Esophagus muscularis mucosa (tissue), 4 donors: Measurements from ENCODE around the gene RNFT2. TPM values are rescaled to one million over a fixed set of nuclear protein-coding genes. Genes with fewer than 3 reads are reported as not detected.

Experiments used
- DNase-seq: peaks from one replicate; pipeline ENCODE4 v3.0.0-alpha.2; 2017; ENCODE audit errors: extremely low spot score
- H3K27ac ChIP-seq, 4 donors: fragments of 200-600 bp; sonication (generic); replicated peaks in 1 of 4; 1 replicate in 3 of 4; 2 replicates in 1 of 4; pipeline ENCODE4 v1.5.1; 2016 to 2019; ENCODE audit warnings: mild to moderate bottlenecking in 1 of 4
- H3K27me3 ChIP-seq, 4 donors: fragments of 200-600 bp; sonication (generic); one replicate each; pipeline versions ENCODE4 v1.5.1 to v1.6.0; 2016 to 2019
- H3K36me3 ChIP-seq, 4 donors: fragments of 200-600 bp; sonication (generic); one replicate each; pipeline ENCODE4 v1.5.1; 2016 to 2019
- H3K4me1 ChIP-seq, 4 donors: fragments of 200-600 bp; sonication (generic); one replicate each; pipeline ENCODE4 v1.5.1; 2016 to 2019
- H3K4me3 ChIP-seq, 4 donors: fragments of 200-600 bp; sonication (generic); 1 replicate in 2 of 4; 2 replicates in 2 of 4; pipeline ENCODE4 v1.5.1; 2016 to 2019; ENCODE audit warnings: mild to moderate bottlenecking in 4 of 4, moderate library complexity in 1 of 4
- H3K9me3 ChIP-seq, 4 donors: fragments of 200-600 bp; sonication (generic); 1 replicate in 3 of 4; 2 replicates in 1 of 4; pipeline ENCODE4 v1.5.1; 2016 to 2019
- EP300 ChIP-seq: sonication (generic); formaldehyde crosslinking; IDR thresholded peaks from one replicate; pipeline ENCODE4 v1.6.1; 2017; ENCODE audit warnings: antibody characterized with exemption
- POLR2A ChIP-seq: fragments of 450-650 bp; IDR thresholded peaks from one replicate; pipeline ENCODE4 v1.6.1; 2017; ENCODE audit warnings: antibody characterized with exemption, moderate library complexity, mild to moderate bottlenecking, low read depth
- POLR2AphosphoS5 ChIP-seq, 2 donors: sonication (generic); formaldehyde crosslinking; IDR thresholded peaks; one replicate each; pipeline ENCODE4 v1.6.1; 2017; ENCODE audit warnings: antibody characterized with exemption in 2 of 2
- WGBS: methylation state at CpG from one replicate; pipeline ENCODE4 v1.1.5; 2018; 5-methylcytosine and 5-hydroxymethylcytosine counted together
- intact Hi-C: fragments of 100-400 bp; cut with DNase I; formaldehyde crosslinking; loops from one replicate; pipeline ENCODE4 v1.15.1; 2023
- total RNA-seq, 4 donors: library from RNA; depleted of rRNA; stranded (reverse); fragments of >200 nt; gene quantifications; one replicate each; pipeline versions ENCODE4 v1.1.0 to v1.2.1, GENCODE V29; 2016
- TF ChIP-seq, protein P1 (sequence below), 3 experiments: fragments of 200-600 bp in 2 of 3; fragments of 450-650 bp in 1 of 3; sonication (generic) in 2 of 3; IDR thresholded peaks; one replicate each; pipeline ENCODE4 v1.5.1; 2017 to 2019; ENCODE audit warnings: antibody characterized with exemption in 3 of 3, mild to moderate bottlenecking in 2 of 3, moderate library complexity in 1 of 3

The RNFT2 gene
- total RNA-seq, 4 donors from 2014 or later: 0.17 to 0.63 (median 0.34) TPM

DNA sequence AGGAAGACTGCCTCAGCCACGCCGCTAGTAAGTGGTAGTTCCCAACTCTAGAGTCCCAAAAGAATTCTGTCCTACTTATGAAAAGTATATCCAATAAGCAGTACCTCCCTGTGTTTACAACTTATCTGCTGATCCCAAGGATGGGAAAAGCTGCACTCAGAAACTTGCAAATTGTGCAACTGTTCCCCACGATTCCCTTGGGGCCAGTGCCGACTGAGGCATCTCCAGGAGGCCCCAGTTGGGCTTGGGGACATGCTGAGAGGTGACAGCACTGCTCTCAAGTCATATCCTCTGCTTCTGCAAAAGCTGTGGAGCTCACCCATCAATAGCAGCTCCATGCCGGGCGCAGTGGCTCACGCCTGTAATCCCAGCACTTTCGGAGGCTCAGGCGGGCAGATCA is 23.9 kb upstream of the RNFT2 start:
- intact Hi-C loops: loop anchor here (10.0 kb wide), 1 partner anchor 411 kb away; no protein-coding TSS in a partner anchor
- TF ChIP-seq, protein P1, sequence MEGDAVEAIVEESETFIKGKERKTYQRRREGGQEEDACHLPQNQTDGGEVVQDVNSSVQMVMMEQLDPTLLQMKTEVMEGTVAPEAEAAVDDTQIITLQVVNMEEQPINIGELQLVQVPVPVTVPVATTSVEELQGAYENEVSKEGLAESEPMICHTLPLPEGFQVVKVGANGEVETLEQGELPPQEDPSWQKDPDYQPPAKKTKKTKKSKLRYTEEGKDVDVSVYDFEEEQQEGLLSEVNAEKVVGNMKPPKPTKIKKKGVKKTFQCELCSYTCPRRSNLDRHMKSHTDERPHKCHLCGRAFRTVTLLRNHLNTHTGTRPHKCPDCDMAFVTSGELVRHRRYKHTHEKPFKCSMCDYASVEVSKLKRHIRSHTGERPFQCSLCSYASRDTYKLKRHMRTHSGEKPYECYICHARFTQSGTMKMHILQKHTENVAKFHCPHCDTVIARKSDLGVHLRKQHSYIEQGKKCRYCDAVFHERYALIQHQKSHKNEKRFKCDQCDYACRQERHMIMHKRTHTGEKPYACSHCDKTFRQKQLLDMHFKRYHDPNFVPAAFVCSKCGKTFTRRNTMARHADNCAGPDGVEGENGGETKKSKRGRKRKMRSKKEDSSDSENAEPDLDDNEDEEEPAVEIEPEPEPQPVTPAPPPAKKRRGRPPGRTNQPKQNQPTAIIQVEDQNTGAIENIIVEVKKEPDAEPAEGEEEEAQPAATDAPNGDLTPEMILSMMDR (IDR thresholded peaks at IDR 0.05): no peak
- no peak for TF ChIP-seq EP300
- TF ChIP-seq POLR2AphosphoS5 (IDR thresholded peaks at IDR 0.05): no peak
- no peak for TF ChIP-seq POLR2A
- H3K4me3 ChIP-seq: no peak overlapping the region
- H3K9me3 ChIP-seq: no peaks in the 10 kb centered on the region
- 87% methylated on average over 8 of the region's 9 CpGs for WGBS
- peaks cover 16 to 27% (median 21%) of the 10 kb centered on the region in 4 donors for H3K4me1 ChIP-seq
- H3K27me3 ChIP-seq: peaks cover 0 to 4% (median 0%) of the 10 kb centered on the region in 4 donors
- H3K27ac ChIP-seq: no peak overlapping the region
- H3K36me3 ChIP-seq: peaks cover 0 to 34% (median 30%) of the 10 kb centered on the region in 4 donors
- DNase-seq: no peak

DNA sequence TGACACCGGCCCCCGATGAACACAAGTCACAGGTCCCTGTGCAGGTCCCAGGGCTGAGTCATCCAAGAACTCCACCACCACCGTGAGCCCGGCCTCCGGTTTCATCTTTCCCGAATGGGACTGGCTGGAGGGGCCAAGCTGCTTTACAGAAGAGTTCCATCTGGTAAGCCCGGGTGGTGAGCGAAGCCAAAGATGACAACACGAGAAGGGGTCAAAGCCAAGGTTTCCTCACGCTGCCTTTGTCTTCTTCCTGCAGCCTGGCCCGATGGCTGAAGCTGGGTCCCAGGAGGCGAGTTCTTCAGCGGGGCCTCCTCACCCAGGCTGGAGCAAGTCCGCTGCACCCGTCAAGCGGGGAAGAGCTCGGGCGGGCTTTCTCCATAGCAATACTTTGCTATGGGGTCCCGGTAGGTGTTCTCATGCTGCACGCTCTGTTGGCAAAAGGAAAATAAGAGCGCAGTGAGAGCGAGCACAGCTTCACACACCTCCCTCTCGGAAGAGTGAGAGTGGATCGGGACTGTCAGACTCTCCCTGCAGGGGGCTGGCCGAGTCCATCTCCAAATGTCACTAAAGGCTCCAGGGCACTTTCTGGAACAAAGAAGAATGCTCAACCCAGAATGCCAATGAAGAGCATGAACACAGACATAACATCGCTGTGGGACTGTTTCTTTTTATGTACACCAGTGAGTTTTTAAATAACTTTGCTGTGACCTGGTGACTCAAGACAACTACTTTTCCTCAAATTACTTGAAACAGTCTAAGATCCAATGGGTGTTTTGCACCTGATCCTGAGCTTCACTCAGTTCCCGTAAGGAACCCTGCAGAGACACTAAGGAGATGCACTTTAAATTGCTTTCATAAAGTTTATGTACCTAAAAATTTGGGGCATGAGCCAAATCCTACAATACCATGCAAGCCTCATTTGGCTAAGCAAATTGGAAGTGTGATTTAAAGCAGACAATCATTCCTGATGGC is 20.4 kb upstream of the RNFT2 start:
- peak; percentile 29 to 34 for TF ChIP-seq POLR2AphosphoS5 (IDR thresholded peaks at IDR 0.05)
- no peak for TF ChIP-seq EP300
- intact Hi-C loops: loop anchor here (10.0 kb wide), 1 partner anchor 407 kb away; no protein-coding TSS in a partner anchor
- DNase-seq: peak; percentile 94
- Histone ChIP-seq H3K27ac (peak overlapping the region; percentile 29 to 75 (median 49)), H3K36me3 (peaks cover 5 to 59% (median 40%) of the 10 kb centered on the region in 4 donors), H3K4me1 (peaks cover 24 to 36% (median 29%) of the 10 kb centered on the region in 4 donors), H3K27me3 (no peaks in the 10 kb centered on the region), H3K9me3 (no peaks in the 10 kb centered on the region), H3K4me3 (peak overlapping the region in 3 of 4 donors; percentile 21 to 35 (median 27))
- 70% methylated on average over 25 of the region's 27 CpGs for WGBS

DNA sequence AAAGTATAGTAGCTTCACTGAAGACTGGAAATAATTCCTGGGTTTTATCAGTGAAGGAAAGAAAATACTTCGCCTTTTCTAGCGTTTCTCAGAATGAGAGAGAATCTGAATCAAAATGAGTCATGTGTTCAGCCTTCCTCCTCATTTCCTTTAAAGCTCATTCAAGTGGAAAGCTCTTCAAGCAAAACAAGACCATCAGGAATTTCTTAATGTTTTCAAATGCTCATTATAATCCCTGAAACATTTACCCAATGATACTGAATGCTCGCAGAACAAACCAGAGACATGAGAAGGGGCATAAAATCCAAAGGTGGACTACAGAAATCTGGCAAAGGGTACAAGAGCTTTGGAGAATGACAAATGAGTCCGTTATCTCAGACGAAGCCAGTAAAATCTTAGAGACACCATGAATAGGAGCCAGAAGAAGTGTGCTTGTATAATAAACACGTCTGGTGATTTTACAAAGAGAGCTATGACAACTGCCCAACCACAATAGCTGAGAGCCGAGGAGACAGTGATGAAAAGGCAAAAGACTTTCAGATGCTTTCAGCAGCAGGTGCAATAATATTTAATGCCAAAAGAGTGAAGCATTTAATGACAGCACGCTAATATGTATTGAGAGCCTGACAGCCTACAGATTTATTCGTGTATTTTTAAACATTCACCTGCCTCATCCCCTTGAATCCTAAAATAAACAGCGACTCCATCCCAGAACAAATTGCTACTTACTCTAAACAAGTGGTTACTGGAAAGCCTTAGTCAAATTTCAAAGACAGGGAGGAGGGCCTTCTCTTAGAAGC is 19.3 kb upstream of the RNFT2 start:
- Histone ChIP-seq H3K9me3 (no peaks in the 10 kb centered on the region), H3K27ac (peak overlapping the region; percentile 29 to 75 (median 49)), H3K4me1 (peaks cover 24 to 30% (median 28%) of the 10 kb centered on the region in 4 donors), H3K4me3 (no peak overlapping the region), H3K27me3 (no peaks in the 10 kb centered on the region), H3K36me3 (peaks cover 8 to 64% (median 42%) of the 10 kb centered on the region in 4 donors)
- intact Hi-C loops: loop anchor here (10.0 kb wide), 1 partner anchor 406 kb away; no protein-coding TSS in a partner anchor
- no peak for DNase-seq
- no peak for TF ChIP-seq POLR2AphosphoS5 (IDR thresholded peaks at IDR 0.05)
- no peak for TF ChIP-seq POLR2A
- TF ChIP-seq, protein P1 (IDR thresholded peaks at IDR 0.05): no peak
- TF ChIP-seq EP300: no peak
- WGBS: 38% methylated on average over 10 of the region's 10 CpGs

DNA sequence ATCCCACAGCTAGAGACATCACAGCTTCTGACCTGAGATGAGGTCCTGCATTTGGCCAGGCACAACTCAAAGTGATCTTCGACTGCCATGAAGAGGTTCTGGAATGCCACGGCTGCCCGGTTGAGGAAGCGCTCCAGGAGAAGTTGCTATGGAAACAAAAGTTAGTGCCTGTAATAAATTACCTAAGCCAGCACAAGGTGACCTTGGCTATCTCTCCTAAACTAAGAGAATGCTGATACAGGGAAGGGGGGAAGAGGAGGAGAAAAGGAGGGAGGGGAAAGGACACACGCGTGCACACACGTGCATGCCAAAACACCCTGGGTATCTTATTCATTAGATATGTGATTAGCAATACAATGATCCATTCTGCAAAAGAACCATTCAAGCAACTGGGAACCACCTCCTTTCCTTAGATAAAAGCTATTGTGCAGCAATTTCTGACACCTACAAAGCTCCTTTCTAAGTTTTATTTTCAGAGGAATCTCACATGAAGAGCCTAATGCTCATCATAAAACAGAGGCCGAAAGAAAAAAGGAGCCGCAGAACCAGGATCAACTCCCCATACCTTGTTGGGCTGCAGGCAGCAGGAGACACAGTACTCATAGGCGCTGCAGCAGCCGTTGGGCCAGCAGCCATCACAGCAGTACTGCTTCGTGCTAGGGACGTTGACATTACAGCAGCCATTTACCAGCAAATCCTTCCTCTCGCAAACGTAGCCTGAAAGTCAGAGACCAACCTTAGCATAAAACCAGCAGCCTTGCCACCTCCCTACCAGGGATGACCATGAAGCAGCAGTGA is 18.2 kb upstream of the RNFT2 start:
- Histone ChIP-seq H3K4me3 (no peak overlapping the region), H3K4me1 (peaks cover 24 to 28% (median 27%) of the 10 kb centered on the region in 4 donors), H3K9me3 (no peaks in the 10 kb centered on the region), H3K36me3 (peaks cover 8 to 58% (median 41%) of the 10 kb centered on the region in 4 donors), H3K27me3 (no peaks in the 10 kb centered on the region), H3K27ac (peak overlapping the region; percentile 29 to 75 (median 49))
- no peak for DNase-seq
- TF ChIP-seq, protein P1 (IDR thresholded peaks at IDR 0.05): no peak
- no peak for TF ChIP-seq POLR2AphosphoS5 (IDR thresholded peaks at IDR 0.05)
- no peak for TF ChIP-seq POLR2A
- TF ChIP-seq EP300: no peak
- intact Hi-C loops: loop anchor here (10.0 kb wide), 1 partner anchor 405 kb away; no protein-coding TSS in a partner anchor
- 78% methylated on average over 15 of the region's 15 CpGs for WGBS
